ENCODE data around the gene NEUROD6.

NEUROD6 gene

GRCh38 chr7:31327071-31327470 is 13.5 kb downstream of the NEUROD6 start:
- no peak for DNase-seq

GRCh38 chr7:31326416-31326815 is 14.1 kb downstream of the NEUROD6 start:
- no peak for DNase-seq

GRCh38 chr7:31323101-31323500 is 17.4 kb downstream of the NEUROD6 start:
- no peak for DNase-seq

- DNase-seq, result no peak
Measured at GRCh38 chr7:31320675-31321074, 19.9 kb downstream of the NEUROD6 start.

GRCh38 chr7:31318313-31318712 is 22.2 kb downstream of the NEUROD6 start:
- DNase-seq, result no peak

- no peak for DNase-seq
Measured at GRCh38 chr7:31316876-31317275, 23.6 kb downstream of the NEUROD6 start.

- DNase-seq, result no peak
Measured at GRCh38 chr7:31315758-31316157, 24.8 kb downstream of the NEUROD6 start.

GRCh38 chr7:31314781-31315180 is 25.7 kb downstream of the NEUROD6 start:
- no peak for DNase-seq

GRCh38 chr7:31312889-31313288 is 27.6 kb downstream of the NEUROD6 start:
- DNase-seq, result no peak

- DNase-seq, result no peak
Measured at GRCh38 chr7:31311552-31311951, 29.0 kb downstream of the NEUROD6 start.

GRCh38 chr7:31310321-31310935 is 30.1 kb downstream of the NEUROD6 start:
- no peak for DNase-seq

GRCh38 chr7:31309407-31309806 is 31.1 kb downstream of the NEUROD6 start:
- no peak for DNase-seq

GRCh38 chr7:31308652-31309051 is 31.9 kb downstream of the NEUROD6 start:
- no peak for DNase-seq

- no peak for DNase-seq
Measured at GRCh38 chr7:31307972-31308371, 32.6 kb downstream of the NEUROD6 start.

GRCh38 chr7:31305260-31305659 is 35.3 kb downstream of the NEUROD6 start:
- no peak for DNase-seq

- DNase-seq, result no peak
Measured at GRCh38 chr7:31304446-31304845, 36.1 kb downstream of the NEUROD6 start.

- no peak for DNase-seq
Measured at GRCh38 chr7:31302356-31302755, 38.2 kb downstream of the NEUROD6 start.

- DNase-seq, result no peak
Measured at GRCh38 chr7:31299336-31299735, 41.2 kb downstream of the NEUROD6 start.

- no peak for DNase-seq
Measured at GRCh38 chr7:31290601-31291000, 49.9 kb downstream of the NEUROD6 start.
